PC-3 (cell line): Measurements from ENCODE around the gene MBLAC2. TPM values are rescaled to one million over a fixed set of nuclear protein-coding genes. Genes with fewer than 3 reads are reported as not detected.

Experiments used
- ATAC-seq: fragments of 200-7000 bp; cut with Tn5 transposase; 2 replicates; pipeline ENCODE4 v1.9.1; 2020; ENCODE audit warnings: mild to moderate bottlenecking, moderate library complexity
- BruUV-seq: library from RNA; stranded (reverse); fragments of 400-500 nt; replicated peaks from 2 replicates; lab custom pipeline; 2021; lab: Mats Ljungman, UMichigan
- CTCF ChIA-PET: fragments of 300-600 bp; sonication (Branson Sonifier 250); formaldehyde crosslinking; loops from one replicate; lab custom pipeline; 2022; ENCODE audit warnings: antibody characterized with exemption; lab: Charles Lee
- POLR2A ChIA-PET: fragments of 300-600 bp; sonication (Branson Sonifier 250); formaldehyde crosslinking; loops from one replicate; lab custom pipeline; 2022; ENCODE audit warnings: antibody characterized with exemption; ENCODE audit not compliant: unreplicated experiment; lab: Charles Lee
- DNase-seq: peaks from one replicate; pipeline ENCODE4 v3.0.0-alpha.2; 2015
- H2AFZ ChIP-seq: fragments of 300-600 bp; sonication (generic); 2 replicates; pipeline ENCODE4 v1.6.0; 2016; ENCODE audit warnings: antibody characterized with exemption, low read length
- H3F3A ChIP-seq: fragments of 300-600 bp; sonication (generic); one replicate; pipeline ENCODE4 v1.6.0; 2017; ENCODE audit warnings: antibody characterized with exemption, low read length, control low read depth, mild to moderate bottlenecking; ENCODE audit not compliant: unreplicated experiment
- H3K27ac ChIP-seq: fragments of 300-600 bp; sonication (generic); 2 replicates; pipeline ENCODE4 v1.5.1; 2016; ENCODE audit warnings: mild to moderate bottlenecking, low read length
- H3K27me3 ChIP-seq: fragments of 300-600 bp; sonication (generic); 2 replicates; pipeline ENCODE4 v1.6.1; 2016; ENCODE audit warnings: low read length, mixed read lengths
- H3K36me3 ChIP-seq: fragments of 300-600 bp; sonication (generic); 2 replicates; pipeline ENCODE4 v1.6.1; 2016; ENCODE audit warnings: low read depth, mixed run types, low read length, mixed read lengths
- H3K4me1 ChIP-seq: fragments of 300-600 bp; sonication (generic); 2 replicates; pipeline ENCODE4 v1.5.1; 2016; ENCODE audit warnings: low read length; ENCODE audit not compliant: insufficient read depth
- H3K4me2 ChIP-seq: fragments of 300-600 bp; sonication (generic); 2 replicates; pipeline ENCODE4 v1.6.0; 2016; ENCODE audit warnings: low read length
- H3K4me3 ChIP-seq: fragments of 300-600 bp; sonication (generic); 2 replicates; pipeline ENCODE4 v1.5.1; 2016; ENCODE audit warnings: mild to moderate bottlenecking, low read length, mixed read lengths
- H3K79me2 ChIP-seq: fragments of 300-600 bp; sonication (generic); 2 replicates; pipeline ENCODE4 v1.6.1; 2017; ENCODE audit warnings: low read length, mixed read lengths
- H3K9ac ChIP-seq: fragments of 300-600 bp; sonication (generic); 2 replicates; pipeline ENCODE4 v1.6.0; 2016; ENCODE audit warnings: mild to moderate bottlenecking, low read length
- H3K9me2 ChIP-seq: fragments of 300-600 bp; sonication (generic); replicated peaks from 2 replicates; pipeline ENCODE4 v1.6.1; 2016; ENCODE audit warnings: mixed run types, low read length, mixed read lengths
- H3K9me3 ChIP-seq: fragments of 300-600 bp; sonication (generic); 2 replicates; pipeline ENCODE4 v1.6.1; 2016; ENCODE audit warnings: low read length, mixed read lengths
- H4K20me1 ChIP-seq: fragments of 300-600 bp; sonication (generic); 2 replicates; pipeline ENCODE4 v1.6.1; 2016; ENCODE audit warnings: low read length, mixed read lengths
- EZH2 ChIP-seq: fragments of 300-600 bp; sonication (generic); IDR thresholded peaks from one replicate; pipeline ENCODE4 v1.6.1; 2017; ENCODE audit warnings: antibody characterized with exemption, mild to moderate bottlenecking, low read length; ENCODE audit not compliant: unreplicated experiment
- EZH2phosphoT487 ChIP-seq: fragments of 300-600 bp; sonication (generic); IDR thresholded peaks from 2 replicates; pipeline ENCODE4 v1.6.1; 2018; ENCODE audit warnings: mild to moderate bottlenecking, antibody characterized with exemption, low read length, borderline replicate concordance
- intact Hi-C: fragments of 100-400 bp; cut with micrococcal nuclease; formaldehyde crosslinking; loops from 2 replicates; pipeline ENCODE4 v1.9.0; 2023
- total RNA-seq: library from RNA; depleted of rRNA; stranded (reverse); fragments of >200 nt; gene quantifications from 2 replicates; pipeline ENCODE4 v1.2.3, GENCODE V29; 2014
- TF ChIP-seq, protein P1 (sequence below): fragments of 300-600 bp; sonication (generic); conservative IDR thresholded peaks from 2 replicates; pipeline ENCODE4 v1.5.1; 2017; ENCODE audit warnings: antibody characterized with exemption, low read depth, mild to moderate bottlenecking, low read length

Gene MBLAC2
- total RNA-seq, 1 experiment from 2014 or later, result 7.8 TPM

DNA sequence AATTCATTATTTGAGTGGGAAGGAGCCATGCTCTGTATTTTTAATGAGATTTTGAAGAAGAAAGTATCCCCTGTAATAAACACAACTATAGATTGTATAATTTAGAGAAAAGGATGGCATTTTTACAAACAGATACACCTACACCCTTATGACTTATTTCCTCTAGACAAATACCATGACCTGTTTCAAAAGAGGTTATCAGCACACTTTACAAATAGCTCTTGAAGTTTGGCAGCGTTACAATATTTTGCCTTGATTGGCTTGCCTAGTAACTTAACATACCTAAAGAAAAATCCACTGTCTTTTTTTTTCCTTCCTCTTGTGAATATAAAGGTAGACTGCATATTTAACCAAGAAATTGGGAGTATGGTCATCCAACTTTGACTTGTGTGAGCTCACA is 36.5 kb downstream of the MBLAC2 start:
- ChIA-PET POLR2A (no interaction called here), CTCF (interaction anchor here (1.1 to 2.8 kb wide), 2 partner anchors 92 to 166 kb away, joined by 3 to 21 read pairs; no protein-coding TSS in a partner anchor)
- Histone ChIP-seq H3K27me3 (no peaks in the 10 kb centered on the region), H3K36me3 (no peaks in the 10 kb centered on the region), H3K4me1 (peaks cover 5% of the 10 kb centered on the region; the same call in 1 of the 2 replicates), H3K79me2 (no peaks in the 10 kb centered on the region), H4K20me1 (no peaks in the 10 kb centered on the region), H3K4me2 (no peak overlapping the region), H3K27ac (no peak overlapping the region), H3K9ac (no peak overlapping the region), H3F3A (no peaks in the 10 kb centered on the region), H3K9me3 (no peaks in the 10 kb centered on the region), H3K9me2 (no peaks in the 10 kb centered on the region), H2AFZ (no peak overlapping the region), H3K4me3 (no peak overlapping the region)
- intact Hi-C loops, result loop anchor here (2.0 to 10.0 kb wide), 2 partner anchors 37 to 1713 kb away; partner anchors contain the start of genes MBLAC2 and POLR3G
- DNase-seq, result no peak
- no TSS peak for BruUV-seq
- ATAC-seq, result no peak
- TF ChIP-seq EZH2phosphoT487, result no peak
- TF ChIP-seq, protein P1, sequence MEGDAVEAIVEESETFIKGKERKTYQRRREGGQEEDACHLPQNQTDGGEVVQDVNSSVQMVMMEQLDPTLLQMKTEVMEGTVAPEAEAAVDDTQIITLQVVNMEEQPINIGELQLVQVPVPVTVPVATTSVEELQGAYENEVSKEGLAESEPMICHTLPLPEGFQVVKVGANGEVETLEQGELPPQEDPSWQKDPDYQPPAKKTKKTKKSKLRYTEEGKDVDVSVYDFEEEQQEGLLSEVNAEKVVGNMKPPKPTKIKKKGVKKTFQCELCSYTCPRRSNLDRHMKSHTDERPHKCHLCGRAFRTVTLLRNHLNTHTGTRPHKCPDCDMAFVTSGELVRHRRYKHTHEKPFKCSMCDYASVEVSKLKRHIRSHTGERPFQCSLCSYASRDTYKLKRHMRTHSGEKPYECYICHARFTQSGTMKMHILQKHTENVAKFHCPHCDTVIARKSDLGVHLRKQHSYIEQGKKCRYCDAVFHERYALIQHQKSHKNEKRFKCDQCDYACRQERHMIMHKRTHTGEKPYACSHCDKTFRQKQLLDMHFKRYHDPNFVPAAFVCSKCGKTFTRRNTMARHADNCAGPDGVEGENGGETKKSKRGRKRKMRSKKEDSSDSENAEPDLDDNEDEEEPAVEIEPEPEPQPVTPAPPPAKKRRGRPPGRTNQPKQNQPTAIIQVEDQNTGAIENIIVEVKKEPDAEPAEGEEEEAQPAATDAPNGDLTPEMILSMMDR, result no peak
- TF ChIP-seq EZH2, result no peak

- Histone ChIP-seq H3K79me2 (no peaks in the 10 kb centered on the region), H3K27ac (no peak overlapping the region), H3K4me1 (peaks cover 5% of the 10 kb centered on the region; the same call in 1 of the 2 replicates), H3K4me2 (no peak overlapping the region), H3K4me3 (no peak overlapping the region), H3K27me3 (no peaks in the 10 kb centered on the region), H3K9ac (no peak overlapping the region), H3F3A (no peaks in the 10 kb centered on the region), H3K9me2 (no peaks in the 10 kb centered on the region), H4K20me1 (no peaks in the 10 kb centered on the region), H3K9me3 (no peaks in the 10 kb centered on the region), H2AFZ (no peak overlapping the region), H3K36me3 (no peaks in the 10 kb centered on the region)
- ATAC-seq (no peak), DNase-seq (no peak)
- TF ChIP-seq, protein P1, result no peak
- no peak for TF ChIP-seq EZH2phosphoT487
- TF ChIP-seq EZH2, result no peak
- POLR2A ChIA-PET, result interaction anchor here (0.6 kb wide), 1 partner anchor 93 kb away, joined by 3 read pairs; no protein-coding TSS in a partner anchor
- no TSS peak for BruUV-seq
- CTCF ChIA-PET, result interaction anchor here (1.1 to 2.8 kb wide), 2 partner anchors 93 to 167 kb away, joined by 3 to 21 read pairs; no protein-coding TSS in a partner anchor
- intact Hi-C loops, result loop anchor here (2.0 to 10.0 kb wide), 2 partner anchors 37 to 1713 kb away; partner anchors contain the start of genes MBLAC2 and POLR3G
Measured at GRCh38 chr5:90437663-90438062, 36.9 kb downstream of the MBLAC2 start.

- no peaks in the 10 kb centered on the region for H3K79me2 ChIP-seq
- H3K27me3 ChIP-seq, result no peaks in the 10 kb centered on the region
- H4K20me1 ChIP-seq, result no peaks in the 10 kb centered on the region
- ChIA-PET CTCF (interaction anchor here (0.6 kb wide), 1 partner anchor 142 kb away, joined by 3 read pairs; no protein-coding TSS in a partner anchor), POLR2A (no interaction called here)
- no peaks in the 10 kb centered on the region for H3F3A ChIP-seq
- H2AFZ ChIP-seq, result peak overlapping the region; percentile 43; the same call in 1 of the 2 replicates
- no peaks in the 10 kb centered on the region for H3K9me2 ChIP-seq
- H3K27ac ChIP-seq, result no peak overlapping the region
- ATAC-seq, result peak; percentile 97
- H3K9ac ChIP-seq, result no peak overlapping the region
- TF ChIP-seq EZH2, result no peak
- TF ChIP-seq, protein P1, result peak; percentile 96
- no peak for TF ChIP-seq EZH2phosphoT487
- no peaks in the 10 kb centered on the region for H3K9me3 ChIP-seq
- no peak overlapping the region for H3K4me2 ChIP-seq
- H3K4me3 ChIP-seq, result no peak overlapping the region
- no TSS peak for BruUV-seq
- H3K36me3 ChIP-seq, result no peaks in the 10 kb centered on the region
- intact Hi-C loops, result loop anchor here (1.0 to 10.0 kb wide), 5 partner anchors 17 to 1709 kb away; no protein-coding TSS in a partner anchor
- H3K4me1 ChIP-seq, result no peaks in the 10 kb centered on the region
- peak; percentile 76 for DNase-seq
Measured at GRCh38 chr5:90434116-90434714, 40.4 kb downstream of the MBLAC2 start.
